ENCODE data around the gene TOMM6.

- no peak for TF ChIP-seq CTCF (conservative IDR thresholded peaks at IDR 0.05)
- TF ChIP-seq ZFX (IDR thresholded peaks at IDR 0.05): peak; percentile 25; the same call in 1 of the 2 replicates
Observed at GRCh38 chr6:41767112-41767833, 20.2 kb upstream of the TOMM6 start.

Measured in C4-2B (cell line).